NK-92 (cell line): ENCODE data around the gene TCHP.

ENCODE experiments used
- DNase-seq: peaks from one replicate; lab custom pipeline; 2025; ENCODE audit not compliant: unreplicated experiment; lab: John Stamatoyannopoulos, UW

Gene TCHP

GRCh38 chr12:109932878-109933503 is 32.9 kb downstream of the TCHP start:
- no peak for DNase-seq

GRCh38 chr12:109934026-109934425 is 34.0 kb downstream of the TCHP start:
- no peak for DNase-seq

GRCh38 chr12:109937371-109937770 is 37.3 kb downstream of the TCHP start:
- no peak for DNase-seq

GRCh38 chr12:109938947-109939346 is 38.9 kb downstream of the TCHP start:
- no peak for DNase-seq

- DNase-seq: no peak
Observed at GRCh38 chr12:109939504-109939903, 39.4 kb downstream of the TCHP start.

GRCh38 chr12:109940339-109940923 is 40.4 kb downstream of the TCHP start:
- DNase-seq: no peak

- no peak for DNase-seq
Observed at GRCh38 chr12:109943811-109944210, 43.7 kb downstream of the TCHP start.

GRCh38 chr12:109944561-109945359 is 44.7 kb downstream of the TCHP start:
- no peak for DNase-seq

GRCh38 chr12:109946505-109946904 is 46.4 kb downstream of the TCHP start:
- no peak for DNase-seq

GRCh38 chr12:109946913-109947312 is 46.8 kb downstream of the TCHP start:
- DNase-seq: no peak

GRCh38 chr12:109947521-109947920 is 47.4 kb downstream of the TCHP start:
- DNase-seq: no peak

GRCh38 chr12:109948368-109948767 is 48.3 kb downstream of the TCHP start:
- DNase-seq: no peak

- no peak for DNase-seq
Observed at GRCh38 chr12:109949089-109949488, 49.0 kb downstream of the TCHP start.

- DNase-seq: no peak
Observed at GRCh38 chr12:109950625-109951024, 50.6 kb downstream of the TCHP start.

- DNase-seq: no peak
Observed at GRCh38 chr12:109951136-109951535, 51.1 kb downstream of the TCHP start.

GRCh38 chr12:109951751-109952150 is 51.7 kb downstream of the TCHP start:
- DNase-seq: no peak

- no peak for DNase-seq
Observed at GRCh38 chr12:109952160-109952858, 52.2 kb downstream of the TCHP start.

GRCh38 chr12:109952873-109953272 is 52.8 kb downstream of the TCHP start:
- DNase-seq: no peak

- no peak for DNase-seq
Observed at GRCh38 chr12:109953656-109954055, 53.6 kb downstream of the TCHP start.

GRCh38 chr12:109958374-109958773 is 58.3 kb downstream of the TCHP start:
- DNase-seq: no peak

- no peak for DNase-seq
Observed at GRCh38 chr12:109959411-109960093, 59.5 kb downstream of the TCHP start.
